RPMI7951 (cell line): ENCODE results near the gene CEP41. TPM values are rescaled to one million over a fixed set of nuclear protein-coding genes. Genes with fewer than 3 reads are reported as not detected.

ENCODE experiments used
- DNase-seq: peaks from one replicate; pipeline ENCODE4 v3.0.0-alpha.2; 2012; ENCODE audit warnings: low read depth
- total RNA-seq: library from RNA; depleted of rRNA; stranded (reverse); fragments of >200 nt; shearing (Covaris generic); gene quantifications from 2 replicates; pipeline ENCODE4 v1.2.3, GENCODE V29; 2014

Gene CEP41
- total RNA-seq, 1 experiment from 2014 or later: 27.2 TPM

DNA sequence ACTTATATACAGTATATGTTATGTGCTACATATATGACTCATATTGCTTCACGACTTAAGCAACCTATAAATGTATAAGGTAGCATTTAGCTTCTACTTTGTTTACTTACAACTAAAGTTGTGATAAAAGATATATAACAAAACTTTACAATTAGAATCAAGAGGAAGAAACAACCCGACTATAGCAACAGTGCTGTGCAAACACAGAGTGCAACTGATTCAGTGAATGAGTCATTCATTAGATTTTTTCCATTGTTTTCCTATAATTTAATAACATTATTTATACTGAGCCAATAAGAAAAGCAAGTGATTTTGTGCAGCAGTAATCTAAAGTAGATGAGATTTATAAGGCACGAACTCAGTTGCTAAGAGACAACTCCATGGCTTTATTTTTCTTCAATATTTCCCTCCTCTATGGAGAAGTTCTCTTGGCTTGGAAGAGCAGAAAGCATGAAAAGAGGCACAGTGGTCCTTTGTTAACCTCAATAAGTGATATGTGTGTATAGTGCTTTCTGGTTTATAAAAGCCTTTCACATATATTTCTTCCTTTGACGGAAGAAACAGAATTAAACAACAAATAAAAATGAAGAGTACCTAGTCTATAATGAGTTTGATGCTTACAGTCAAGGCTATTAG, 19.8 kb downstream of the CEP41 start:
- no peak for DNase-seq

DNA sequence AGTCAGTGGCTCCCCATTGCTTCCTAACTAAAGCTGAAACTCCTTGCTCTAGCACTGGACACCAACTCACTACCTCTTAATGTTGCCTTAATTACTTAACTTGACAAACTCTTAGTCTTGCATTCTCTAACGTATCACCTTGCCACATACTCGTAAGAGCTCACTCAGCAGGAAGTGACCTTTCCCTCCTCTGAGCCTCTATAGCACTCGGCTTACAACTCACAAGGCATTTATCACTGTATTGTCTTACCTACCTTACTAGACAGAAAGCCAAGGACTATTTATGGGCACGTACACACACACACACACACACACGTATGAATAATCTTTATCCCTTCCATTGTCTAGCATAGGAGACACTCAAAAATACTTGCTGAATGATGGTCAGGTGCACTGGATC, 21.2 kb downstream of the CEP41 start:
- no peak for DNase-seq

DNA sequence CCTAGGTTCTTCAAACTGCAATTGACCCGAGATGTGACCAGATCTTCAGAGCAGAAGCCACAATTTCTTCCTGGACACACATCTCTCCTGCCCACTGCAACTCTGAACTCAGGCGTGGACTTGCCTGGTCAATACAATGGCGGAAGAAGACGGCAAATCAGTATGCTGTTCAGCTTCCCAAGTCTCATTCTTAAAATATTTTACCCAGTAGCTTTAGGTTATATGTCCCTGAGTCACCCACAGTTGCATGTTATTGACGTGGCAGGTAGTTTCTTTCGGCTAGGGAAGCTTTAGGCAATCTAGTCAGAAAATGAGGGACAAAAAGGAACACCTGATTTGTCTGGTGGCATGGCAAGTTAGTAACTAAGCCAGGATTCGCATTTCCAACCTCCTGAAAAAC, 22.5 kb downstream of the CEP41 start:
- no peak for DNase-seq

DNA sequence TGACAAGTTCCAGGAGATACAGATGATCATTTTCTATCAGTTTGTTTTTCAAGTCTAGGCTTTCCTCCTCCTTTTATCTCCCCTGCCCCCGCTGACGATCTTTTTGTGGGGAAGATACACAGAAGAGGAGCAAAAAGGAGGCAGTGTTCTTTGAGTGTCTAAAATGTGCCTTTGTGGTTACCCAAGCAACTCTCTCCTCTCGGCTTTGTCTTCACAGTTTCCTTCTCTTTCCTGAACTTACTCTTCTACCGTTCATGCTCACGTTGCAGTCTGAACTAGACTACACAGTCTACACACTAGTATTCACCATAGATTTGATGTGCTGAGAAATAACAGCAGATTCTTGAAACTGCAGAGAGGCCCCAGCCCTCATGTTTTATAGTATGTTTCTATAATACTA, 23.6 kb downstream of the CEP41 start:
- no peak for DNase-seq

DNA sequence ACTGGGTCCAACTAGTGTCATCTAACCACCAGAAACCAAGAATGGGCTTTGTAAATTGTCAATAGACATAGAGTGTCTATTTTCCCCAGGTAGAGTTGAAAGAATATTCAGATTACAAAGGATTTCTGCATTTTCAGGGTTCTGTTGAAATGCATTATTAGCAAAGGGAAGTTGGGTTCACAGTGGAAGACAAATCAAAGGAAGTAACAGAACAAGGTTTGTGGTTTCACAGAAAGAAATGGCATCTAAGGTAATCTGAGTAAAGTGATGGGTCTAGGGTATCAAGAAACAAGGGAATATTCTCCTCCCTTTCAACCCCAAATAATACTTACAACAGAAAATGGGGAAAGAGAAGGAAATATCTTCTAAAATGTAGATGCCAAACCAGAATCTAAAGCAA, 25.8 kb downstream of the CEP41 start:
- DNase-seq: no peak

DNA sequence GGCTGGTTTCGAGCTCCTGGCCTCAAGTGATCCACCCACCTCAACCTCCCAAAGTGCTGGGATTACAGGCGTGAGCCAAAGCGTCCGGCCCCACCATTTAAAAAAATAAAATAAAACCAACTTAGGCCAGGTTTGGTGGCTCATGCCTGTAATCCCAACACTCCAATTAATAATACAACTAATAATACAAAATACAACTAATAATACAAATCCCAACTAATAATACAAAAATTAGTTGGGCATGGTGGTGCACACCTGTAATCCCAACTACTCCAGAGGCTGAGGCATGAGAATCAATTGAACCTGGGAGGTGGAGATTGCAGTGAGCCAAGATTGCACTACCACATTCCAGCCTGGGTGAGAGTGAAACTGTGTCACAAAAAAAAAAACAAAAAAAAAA, 27.6 kb downstream of the CEP41 start:
- no peak for DNase-seq

DNA sequence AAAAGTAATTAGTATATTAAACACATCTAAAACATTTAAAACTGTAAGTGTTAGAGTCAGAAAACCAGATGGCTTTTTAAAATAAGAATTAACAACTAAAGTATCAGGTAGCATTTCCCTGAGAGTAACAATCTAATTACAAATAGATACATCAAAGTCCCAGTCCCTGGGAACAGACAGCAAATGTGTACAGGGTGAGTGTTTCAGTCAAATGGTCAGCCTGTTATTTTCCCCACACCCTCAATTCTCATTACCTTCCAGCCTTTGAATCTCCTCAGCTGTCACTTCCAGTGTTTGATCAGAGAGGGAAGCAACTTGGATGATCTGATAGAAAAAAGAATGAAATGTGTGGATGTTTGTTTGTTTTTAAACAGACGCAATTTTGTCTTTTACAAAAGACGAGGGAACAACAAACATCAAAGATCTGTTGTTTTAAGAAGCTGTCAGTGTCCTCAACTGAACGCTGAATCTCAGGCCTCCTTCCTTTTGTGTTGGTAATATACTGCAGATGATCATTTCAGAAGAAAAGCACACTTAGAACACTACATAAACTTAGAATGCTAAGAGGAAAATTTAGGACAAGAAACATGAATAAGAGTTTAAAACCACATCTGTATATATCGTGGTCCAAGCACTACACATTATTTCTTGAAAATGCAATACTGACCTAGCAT, 29.8 kb downstream of the CEP41 start:
- DNase-seq: no peak

DNA sequence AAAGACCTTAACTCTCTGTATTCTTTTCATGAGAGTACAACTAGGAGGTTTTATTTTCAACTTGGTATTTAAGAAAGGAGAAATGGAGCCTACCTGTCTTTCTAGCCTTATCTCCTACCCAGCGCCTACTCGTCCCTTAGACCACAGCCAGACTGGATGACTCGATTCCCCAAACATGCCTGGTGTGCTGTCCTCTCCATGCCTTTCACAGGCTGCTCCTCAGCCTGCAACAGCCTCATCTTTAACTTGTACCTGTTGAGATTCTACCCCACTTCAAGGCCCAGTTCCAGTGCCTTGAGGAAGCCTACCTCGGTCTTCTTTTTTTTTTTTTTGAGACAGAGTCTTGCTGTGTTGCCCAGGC, 31.1 kb downstream of the CEP41 start:
- no peak for DNase-seq

DNA sequence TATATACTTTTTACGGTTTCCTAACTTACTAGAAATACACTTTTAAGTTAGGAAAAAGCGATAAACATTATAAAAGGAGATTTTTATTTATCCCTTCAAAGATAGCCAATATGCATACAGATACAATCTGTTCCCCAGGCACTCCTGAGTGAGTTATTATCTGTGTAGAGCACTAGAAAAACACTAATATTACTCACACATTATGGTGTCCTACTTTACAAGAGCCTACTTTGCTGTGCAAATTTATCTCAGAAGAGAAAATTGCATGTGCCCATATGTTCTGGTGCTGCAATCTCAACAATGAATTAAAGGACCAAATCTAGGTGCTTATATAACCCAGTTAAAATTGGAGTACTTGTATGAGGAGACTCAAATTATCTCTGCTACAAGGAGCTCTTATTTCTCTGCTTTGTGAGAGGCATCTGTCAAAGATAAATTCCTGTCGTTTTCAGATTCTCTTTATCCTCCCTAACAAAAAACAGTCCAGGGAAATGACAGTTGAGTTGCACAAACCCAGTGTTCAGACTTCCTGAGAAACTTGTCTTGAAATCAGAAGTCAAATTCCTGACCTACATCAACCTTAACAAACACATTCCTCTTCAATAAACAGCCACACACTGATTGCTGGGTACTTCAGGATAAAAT, 31.6 kb downstream of the CEP41 start:
- no peak for DNase-seq

DNA sequence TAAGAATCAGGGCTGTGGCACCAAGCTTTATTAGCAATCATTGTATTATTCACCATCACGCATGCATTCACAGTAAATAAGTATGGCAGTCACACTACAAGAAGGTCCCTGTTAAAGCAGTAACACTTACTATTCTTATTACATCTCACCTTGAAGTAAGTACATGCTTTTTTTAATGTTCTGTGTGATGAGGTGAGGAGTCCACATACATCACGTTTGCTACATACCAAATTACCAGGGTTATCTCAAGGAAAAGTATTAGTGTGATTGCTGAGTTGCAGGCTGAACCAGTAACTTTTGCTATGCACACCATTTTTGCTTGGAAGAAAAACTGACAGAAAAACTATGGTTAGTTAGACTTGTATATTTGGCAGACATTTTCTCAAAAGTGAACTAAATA, 35.8 kb downstream of the CEP41 start:
- no peak for DNase-seq

DNA sequence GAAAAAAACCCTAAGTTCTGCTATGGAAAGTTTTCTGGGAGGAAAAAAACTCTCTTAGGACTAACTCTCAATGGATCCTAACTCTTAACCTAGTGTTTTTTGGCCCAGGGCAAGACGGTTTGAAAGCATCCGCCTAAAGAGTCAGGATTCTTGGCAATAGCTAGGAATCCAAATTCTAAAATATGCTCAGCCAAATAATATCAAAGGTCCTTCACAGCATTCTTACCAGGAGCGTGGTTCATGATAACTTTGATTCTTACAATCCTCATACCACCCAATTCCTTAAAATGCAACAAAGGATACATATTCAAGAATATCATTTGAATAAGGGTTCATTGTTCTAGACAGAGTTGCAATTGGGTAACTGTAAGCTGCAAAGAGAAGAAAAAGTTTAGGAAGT, 39.2 kb downstream of the CEP41 start:
- no peak for DNase-seq

DNA sequence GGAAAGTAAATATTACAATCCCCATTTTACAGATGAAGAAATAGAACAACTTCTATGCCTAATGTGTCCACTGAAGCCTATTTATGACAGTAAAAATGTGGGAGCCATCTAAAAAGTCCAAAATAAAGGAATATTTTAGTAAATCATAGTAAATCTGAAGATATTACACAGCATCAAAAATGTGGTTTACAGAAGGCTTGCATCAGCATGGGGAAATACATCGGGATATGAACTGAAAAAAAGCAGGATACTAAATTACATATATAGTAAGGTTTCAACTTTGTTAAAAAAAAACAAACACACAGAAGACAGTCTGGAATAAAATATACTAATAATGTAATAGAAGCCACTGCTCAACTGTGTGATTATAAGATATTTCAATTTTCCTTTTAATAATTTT, 39.7 kb downstream of the CEP41 start:
- no peak for DNase-seq

DNA sequence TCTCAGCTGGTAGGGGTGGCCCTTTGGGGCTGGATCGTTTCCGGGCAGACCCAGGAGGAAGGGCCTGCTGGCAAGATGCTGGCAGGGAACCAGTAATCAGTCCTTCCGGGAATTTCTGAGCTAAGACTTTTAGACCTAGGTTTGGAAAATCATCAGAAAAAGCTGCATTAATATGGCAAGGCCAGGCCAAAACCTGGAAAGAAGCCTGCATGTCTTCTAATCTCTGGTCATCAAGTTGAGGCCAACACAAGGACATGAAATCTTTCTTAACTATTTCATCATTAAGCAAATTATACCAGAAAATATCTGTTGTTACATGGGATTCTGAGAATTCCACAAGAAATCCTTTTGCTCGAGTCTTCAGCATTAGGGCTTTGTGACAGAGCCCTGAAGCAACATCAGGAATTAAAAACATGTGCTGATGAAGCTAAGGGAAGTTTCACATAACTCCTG, 40.7 kb downstream of the CEP41 start:
- DNase-seq: peak; percentile 11

DNA sequence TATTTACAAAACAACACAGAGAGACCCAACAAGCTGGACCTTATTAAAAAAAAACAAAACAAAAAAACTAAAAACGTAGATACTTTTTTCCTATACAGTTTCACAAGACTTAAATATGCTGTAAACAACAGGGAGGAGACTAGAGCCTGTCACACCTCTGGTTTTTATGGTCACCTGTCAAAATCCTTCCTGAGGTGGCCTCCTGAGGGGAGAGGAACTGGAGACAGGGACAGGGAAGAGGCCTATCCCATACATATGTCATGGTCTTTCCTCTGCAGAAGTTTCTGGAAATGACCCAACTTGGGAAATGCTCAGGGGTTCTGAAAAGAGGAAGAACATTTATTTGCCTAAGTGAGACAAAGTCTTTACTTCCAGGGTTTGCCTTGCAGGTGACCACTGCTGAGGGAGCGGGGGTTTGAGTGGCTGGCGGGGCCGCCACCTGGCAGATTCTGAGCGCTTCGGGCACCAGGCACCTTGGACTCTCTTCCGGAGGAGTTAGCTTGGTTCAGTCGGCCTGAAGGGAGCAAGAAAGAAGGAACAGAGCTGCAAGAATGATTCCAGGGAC, 42.2 kb downstream of the CEP41 start:
- DNase-seq: no peak

DNA sequence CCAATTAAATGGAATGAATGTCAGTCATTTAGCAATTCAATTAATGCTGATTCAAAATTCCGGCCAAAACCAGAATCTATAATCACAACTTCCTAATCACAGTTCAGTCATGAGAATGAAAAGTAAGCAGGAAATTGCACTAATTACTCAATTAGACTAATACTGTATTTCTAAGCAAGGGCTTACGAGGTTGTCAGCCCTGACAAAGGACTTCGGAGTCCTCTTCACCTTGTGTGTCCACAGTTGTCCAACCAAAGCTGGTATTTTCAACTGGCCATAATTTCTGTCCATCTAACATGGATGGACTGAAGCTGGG, 43.1 kb downstream of the CEP41 start:
- no peak for DNase-seq

DNA sequence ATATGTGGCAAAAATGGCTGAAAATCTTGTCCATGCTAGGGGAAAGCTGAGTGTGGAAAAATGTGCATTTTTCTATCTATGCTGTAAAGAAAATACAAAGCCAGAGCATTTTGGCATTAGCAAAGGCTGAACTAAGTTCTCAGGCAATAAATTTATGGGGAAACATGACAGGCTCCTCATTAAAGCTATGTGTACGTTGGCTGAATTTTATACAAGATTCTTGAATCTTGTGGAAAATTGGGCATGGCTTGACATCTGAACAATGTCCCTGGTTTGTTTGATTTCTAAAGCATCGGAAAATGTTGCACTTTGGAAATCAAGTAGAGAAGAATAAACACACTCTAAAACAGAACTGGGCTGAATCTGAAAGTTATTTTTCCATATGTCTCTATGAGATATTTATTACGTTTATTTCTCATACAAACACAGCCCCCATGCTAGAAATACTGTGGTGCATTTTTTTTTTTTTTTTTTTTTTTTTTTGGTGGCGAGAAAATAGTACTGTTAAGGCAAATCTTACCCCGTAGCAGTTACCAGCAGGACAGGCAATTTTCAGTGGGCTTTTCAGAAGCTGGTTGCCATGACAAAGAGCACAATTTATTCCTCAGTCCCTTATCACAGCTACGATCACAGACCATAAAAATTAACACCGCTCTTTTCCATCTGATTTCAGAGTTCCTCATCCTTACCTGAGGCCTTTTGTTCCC, 43.6 kb downstream of the CEP41 start:
- no peak for DNase-seq

DNA sequence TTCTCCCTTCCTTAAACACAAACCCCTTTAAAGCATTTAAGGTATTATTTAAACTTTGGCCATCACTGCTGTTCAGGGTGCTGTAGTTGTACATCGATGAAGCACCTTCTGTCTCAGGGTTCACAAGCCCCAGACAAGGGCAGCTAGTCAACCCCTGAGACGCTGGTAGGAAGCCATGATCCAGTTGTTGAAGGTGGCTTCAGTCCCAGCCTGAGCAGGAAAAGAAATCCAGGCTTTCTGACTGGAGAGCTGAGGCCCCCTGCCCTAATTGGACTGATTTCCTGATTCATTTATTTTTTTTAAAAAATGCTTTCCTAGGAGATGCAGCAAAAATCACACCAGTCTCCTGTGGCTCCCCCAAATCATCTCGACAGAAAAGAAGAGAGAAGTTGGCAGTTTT, 44.7 kb downstream of the CEP41 start:
- no peak for DNase-seq

DNA sequence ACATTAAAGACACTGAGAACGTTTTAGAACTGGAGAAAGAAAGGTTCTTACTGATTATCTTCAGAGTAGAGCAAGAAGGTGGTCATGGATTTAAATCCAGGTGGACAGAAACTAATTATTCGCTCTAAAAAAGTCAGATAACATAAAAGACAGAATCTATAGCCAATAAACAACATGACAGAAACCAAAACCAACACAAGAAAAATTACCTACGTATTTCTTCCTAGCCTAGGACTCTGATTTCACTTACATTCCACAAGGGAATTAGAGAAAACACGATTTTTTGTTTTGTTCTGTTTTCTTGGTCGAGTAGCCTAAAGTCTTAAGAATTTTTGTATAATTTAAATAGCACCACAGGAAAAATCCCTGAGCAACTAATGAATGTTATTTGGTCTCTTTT, 45.4 kb downstream of the CEP41 start:
- no peak for DNase-seq

DNA sequence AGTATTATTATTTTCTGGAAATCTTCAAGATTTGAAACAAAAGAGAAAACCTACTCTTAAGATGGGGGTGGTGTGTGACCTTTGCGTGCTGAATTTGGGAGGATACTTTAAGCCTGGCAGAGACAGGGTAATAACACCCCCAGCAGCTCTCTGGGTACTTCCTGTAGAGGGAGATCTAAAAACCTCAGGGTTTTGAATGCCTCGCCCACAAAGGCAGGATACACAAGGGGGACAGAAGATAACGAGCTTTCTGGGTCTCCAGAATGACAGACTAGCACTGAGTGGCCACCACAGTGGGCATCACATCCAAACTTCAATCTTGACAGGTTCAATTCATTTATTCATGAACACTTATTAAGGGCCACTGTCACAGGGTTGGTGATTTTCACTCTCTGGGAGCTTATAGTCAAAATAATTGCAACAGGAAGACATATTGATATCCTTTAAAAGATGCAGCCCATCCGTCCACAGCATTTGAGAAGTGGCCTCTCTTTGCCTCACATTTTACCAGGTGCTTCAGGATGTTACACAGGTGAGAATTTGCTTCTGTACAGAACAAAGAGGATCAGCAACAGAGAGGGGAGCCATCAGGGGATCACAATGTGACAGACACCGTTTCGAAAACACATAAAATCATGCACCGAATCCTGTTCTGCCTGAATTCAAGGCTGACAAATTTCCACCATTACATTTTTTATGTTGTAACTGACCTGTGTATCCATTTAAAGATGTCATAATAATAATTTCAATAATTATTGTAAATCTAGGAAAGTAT, 46.2 kb downstream of the CEP41 start:
- no peak for DNase-seq

DNA sequence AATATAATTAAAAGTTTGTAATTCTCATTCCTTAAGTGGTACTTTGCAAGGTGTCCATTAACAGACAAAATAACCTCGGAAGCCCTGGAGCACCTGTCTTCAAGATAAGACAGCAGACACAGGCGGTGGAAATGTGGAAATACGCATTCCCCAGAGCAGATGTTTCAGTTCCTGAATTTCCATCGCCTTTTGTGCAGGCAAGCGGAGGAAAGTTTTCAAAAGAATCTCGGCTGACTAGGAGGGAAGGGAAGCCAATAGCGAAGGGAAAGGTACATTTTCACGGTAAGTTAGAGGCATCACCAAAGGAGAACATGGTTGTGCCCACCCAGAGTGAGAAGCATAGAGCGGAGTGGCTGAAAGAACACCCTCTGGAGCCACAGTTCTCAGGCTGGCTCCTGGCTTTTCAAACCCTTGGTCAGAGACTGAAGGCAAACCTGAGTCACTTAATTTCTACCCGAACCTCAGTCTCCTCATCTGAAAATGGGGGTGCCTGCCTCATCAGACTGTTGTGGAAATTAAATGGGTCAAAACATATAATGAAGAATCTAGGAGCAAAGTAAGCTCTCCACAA, 46.9 kb downstream of the CEP41 start:
- DNase-seq: no peak

DNA sequence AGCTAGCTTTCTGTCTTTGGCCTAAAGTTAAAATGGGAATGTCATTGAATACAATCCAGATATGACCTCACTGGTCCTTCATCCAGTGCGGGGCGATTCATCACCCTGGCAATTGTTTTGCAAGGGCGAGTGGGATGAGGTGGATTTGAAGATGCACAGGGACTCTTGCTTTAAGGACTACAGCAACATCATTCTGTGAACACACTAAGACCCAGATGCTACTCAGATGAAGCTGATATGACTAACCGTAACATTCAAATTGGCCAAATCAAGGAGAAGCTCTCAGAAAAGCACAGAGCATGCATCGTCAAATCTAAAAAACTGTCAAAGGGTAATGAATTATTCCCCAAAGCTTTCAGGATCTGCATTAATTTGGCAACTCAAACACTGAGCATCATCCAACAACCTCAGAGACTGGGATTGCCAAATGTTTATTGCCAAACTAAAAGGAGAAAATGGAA, 47.7 kb downstream of the CEP41 start:
- no peak for DNase-seq
